NOMO-1 (cell line): ENCODE data around the gene TTC24.
"Not testable (repeated sequence)": the region's sequence is repeated elsewhere in the genome, so short reads cannot be mapped to it uniquely, and the experiment has no call there.

Experiments
- DNase-seq, 2 experiments: peaks; one replicate each; lab custom pipeline; 2025; ENCODE audit not compliant: unreplicated experiment in 2 of 2; lab: John Stamatoyannopoulos, UW

TTC24 gene

DNA sequence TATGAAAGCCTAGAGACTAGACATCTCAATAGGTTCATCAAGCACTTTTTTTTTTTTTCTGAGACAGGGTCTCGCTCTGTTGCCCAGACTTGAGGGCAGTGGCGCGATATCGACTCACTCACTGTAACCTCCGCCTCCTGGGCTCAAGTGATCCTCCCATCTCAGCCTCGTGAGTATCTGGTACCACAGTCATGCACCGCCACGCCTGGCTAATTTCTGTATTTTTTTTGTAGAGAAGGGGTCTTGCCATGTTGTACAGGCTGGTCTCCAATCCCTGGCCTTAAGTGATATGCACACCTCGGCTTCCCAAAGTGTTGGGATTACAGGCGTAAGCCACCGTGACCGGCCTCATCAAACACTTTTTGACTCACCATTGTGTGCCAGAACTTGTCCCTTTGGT lies 22.4 kb downstream of the TTC24 start:
- DNase-seq: no peak

GRCh38 chr1:156602557-156602993 lies 23.1 kb downstream of the TTC24 start:
- DNase-seq: no peak

- not testable (repeated sequence) for DNase-seq
Observed at GRCh38 chr1:156607344-156607743, 27.8 kb downstream of the TTC24 start.

GRCh38 chr1:156608036-156608674 lies 28.6 kb downstream of the TTC24 start:
- DNase-seq: peak; percentile 63 to 88

- DNase-seq: peak; percentile 22 to 41
Observed at GRCh38 chr1:156608981-156609380, 29.5 kb downstream of the TTC24 start.

- not testable (repeated sequence) for DNase-seq
Observed at GRCh38 chr1:156610072-156610471, 30.5 kb downstream of the TTC24 start.

DNA sequence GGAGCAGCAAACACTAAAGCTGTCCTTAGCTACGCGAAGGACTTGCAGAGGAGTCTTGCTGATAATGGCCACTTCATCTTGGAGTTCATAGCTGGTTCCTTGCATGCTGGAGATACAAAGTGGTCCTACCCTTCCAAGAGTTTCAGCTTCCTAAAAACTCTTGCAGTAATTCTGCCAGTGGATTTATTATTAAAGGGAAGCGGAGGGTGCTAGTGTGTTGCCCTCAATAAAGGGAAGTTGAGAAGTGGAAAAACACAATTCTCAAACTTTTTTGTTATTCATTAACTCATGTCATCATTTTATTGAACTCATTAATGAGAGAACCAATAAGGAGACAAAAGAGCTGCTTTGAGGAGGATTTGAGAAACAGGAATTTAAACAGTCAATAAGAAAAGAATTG lies 33.1 kb downstream of the TTC24 start:
- no peak for DNase-seq

- DNase-seq: no peak
Observed at GRCh38 chr1:156615946-156616345, 36.4 kb downstream of the TTC24 start.

DNA sequence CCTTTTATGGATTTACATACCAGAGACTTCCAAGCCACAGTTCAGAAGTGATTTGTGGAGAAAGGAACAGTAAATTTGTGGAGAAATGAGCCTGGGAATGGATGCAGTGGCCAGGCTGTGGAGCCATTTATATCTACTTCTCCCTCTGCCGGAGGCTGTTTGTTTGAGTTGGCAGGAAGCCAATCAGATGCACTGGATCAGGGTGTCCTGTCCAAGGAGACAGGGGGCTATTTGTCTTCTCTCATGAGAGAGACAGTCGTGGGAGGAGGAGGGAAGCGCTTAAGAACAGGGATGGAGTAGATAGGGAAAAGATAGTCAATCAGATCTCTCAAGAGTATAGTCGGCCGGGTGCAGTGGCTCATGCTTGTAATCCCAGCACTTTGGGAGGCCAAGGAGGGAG lies 36.9 kb downstream of the TTC24 start:
- DNase-seq: no peak

DNA sequence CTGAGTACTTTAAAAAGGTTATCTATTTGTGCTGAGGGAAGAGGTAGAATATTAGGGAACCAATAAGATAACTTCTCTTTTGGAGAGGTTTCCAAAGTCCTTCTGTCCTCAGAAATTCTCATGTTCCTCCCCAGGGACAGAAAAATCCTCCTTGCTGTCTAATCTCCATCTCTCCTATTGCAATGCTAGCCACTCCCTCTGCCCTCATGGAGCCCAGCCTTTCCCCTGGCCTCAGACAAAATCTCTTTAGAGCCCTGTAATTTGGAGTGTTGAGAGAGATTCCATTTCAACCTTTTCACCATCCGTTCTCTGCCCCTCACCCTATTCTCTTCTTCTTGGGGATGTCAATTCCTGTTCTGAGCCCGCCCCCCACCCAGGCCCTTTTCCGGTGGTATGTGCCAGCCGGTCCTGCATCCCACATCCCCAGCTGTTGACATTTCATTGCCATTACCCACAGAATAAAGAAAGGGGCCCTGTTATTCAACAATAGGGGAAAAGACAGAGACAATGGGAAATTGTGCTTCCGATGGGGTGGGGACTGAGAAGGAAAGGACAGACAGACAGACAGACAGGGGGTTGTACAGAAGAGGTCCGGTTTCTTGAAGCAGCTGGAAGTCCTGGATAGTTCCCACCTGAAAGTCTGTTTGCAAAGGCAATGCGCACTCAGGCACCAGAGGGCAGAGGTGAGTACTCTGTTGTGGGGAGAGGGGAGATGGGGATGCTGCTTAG lies 39.5 kb downstream of the TTC24 start, which contains the start of gene HAPLN2:
HAPLN2 (plus strand) TSS at position 563 of the 729 bp plus-strand sequence. CDS start 4,076 bp downstream, outside the sequence.
- no peak for DNase-seq

GRCh38 chr1:156619582-156619955 lies 40.0 kb downstream of the TTC24 start:
- no peak for DNase-seq

GRCh38 chr1:156622581-156623297 lies 43.2 kb downstream of the TTC24 start:
- no peak for DNase-seq

DNA sequence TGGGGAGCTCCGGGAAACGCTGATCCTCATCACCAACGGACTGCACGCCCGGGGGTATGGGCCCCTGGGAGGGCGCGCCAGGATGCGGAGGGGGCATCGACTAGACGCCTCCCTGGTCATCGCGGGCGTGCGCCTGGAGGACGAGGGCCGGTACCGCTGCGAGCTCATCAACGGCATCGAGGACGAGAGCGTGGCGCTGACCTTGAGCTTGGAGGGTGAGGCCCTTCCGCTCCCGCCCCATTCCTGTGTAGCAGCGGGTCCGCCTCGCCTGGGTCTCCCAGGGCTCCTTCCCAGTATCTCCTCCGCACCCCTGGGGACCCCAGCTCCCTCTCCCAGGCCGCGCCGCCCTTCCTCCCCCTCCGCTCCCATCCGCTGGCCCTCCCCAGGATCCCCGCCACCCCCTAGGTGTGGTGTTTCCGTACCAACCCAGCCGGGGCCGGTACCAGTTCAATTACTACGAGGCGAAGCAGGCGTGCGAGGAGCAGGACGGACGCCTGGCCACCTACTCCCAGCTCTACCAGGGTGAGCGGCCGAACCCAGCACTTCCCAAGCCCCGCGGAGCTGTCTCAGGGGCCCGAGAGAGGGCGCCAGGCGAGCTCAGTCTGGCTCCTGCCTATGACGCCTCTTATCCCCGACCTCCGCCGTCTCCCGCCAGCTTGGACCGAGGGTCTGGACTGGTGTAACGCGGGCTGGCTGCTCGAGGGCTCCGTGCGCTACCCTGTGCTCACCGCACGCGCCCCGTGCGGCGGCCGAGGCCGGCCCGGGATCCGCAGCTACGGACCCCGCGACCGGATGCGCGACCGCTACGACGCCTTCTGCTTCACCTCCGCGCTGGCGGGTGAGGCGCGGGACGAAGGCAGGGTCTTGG lies 44.7 kb downstream of the TTC24 start:
- peak; percentile 25 to 49 for DNase-seq

DNA sequence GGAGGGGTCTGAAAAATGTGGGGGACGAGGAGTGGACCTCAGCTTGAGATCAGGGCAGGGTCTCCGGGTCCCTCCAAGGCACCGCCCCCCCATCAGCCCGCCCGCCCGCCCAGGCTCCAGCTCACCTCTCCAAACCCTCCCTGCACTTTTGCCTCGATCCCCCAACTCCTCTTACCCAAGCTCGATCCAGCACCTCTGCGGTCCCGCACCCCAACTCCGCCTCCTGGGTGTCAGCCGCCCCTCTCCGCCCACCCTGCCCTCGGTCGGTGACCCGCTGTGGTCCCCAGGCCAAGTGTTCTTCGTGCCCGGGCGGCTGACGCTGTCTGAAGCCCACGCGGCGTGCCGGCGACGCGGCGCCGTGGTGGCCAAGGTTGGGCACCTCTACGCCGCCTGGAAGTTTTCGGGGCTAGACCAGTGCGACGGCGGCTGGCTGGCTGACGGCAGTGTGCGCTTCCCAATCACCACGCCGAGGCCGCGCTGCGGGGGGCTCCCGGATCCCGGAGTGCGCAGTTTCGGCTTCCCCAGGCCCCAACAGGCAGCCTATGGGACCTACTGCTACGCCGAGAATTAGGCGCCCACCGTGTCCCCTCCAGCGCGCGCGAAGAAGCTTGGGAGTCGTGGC lies 45.4 kb downstream of the TTC24 start:
- no peak for DNase-seq

GRCh38 chr1:156625436-156626078 lies 46.0 kb downstream of the TTC24 start:
- peak in 1 of 2 experiments; percentile 9 for DNase-seq

GRCh38 chr1:156626079-156626438 lies 46.5 kb downstream of the TTC24 start:
- DNase-seq: no peak

DNA sequence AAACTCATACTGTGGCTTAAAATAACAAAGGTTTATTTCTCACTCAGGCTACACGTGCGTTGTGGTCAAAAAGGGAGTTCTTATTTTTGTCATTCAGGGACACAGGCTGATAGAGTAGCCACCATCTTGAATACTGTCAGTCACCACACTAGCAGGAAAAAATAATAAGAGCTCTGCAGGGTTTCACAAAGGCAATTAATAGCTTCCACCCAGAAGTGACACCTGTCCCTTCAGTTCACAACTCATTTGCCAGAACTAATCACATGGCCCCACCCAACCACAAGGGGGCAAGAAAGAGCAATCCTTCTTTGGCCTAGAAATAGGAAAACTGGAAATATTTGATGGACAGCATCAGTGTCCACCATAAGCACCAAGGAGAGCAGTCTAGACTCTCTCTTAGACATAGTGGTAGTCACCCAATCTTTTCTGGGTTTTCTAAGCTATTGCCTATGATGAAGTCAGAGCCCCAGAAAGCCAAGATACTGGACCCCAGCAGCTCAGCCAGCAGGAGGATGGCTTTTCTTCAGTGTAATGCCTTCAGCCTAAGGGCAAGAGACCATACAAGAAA lies 47.9 kb downstream of the TTC24 start:
- peak; percentile 20 to 34 for DNase-seq

GRCh38 chr1:156629823-156630449 lies 50.4 kb downstream of the TTC24 start:
- DNase-seq: no peak

DNA sequence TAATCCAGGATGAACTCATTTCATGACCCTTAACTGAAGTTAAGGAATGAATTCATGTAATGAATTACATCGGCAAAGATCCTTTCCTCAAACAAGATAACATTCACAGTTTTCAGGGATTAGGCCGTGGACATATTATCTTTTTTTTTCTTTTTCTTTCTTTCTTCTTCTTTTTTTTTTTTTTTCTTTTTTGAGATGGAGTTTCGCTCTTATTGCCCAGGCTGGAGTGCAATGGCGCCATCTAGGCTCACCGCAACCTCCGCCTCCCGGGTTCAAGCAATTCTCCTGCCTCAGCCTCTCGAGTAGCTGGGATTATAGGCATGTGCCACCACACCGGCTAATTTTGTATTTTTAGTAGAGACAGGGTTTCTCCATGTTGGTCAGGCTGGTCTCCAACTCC lies 51.6 kb downstream of the TTC24 start:
- not testable (repeated sequence) for DNase-seq
